Activated CD4-positive, alpha-beta T cell treated with anti-CD3 and anti-CD28 coated beads, Interleukin-2, amount 10 ng/mL, durations not matched to agents 24 days and 14 days (primary cell): Measurements from ENCODE around the gene CST3. TPM values are rescaled to one million over a fixed set of nuclear protein-coding genes. Genes with fewer than 3 reads are reported as not detected.

Experiments
- DNase-seq: peaks from one replicate; pipeline ENCODE4 v3.0.0; 2022
- H3K27ac Mint-ChIP-seq: one replicate; pipeline ENCODE4 v1.8.0; 2022; ENCODE audit warnings: mild to moderate bottlenecking, mixed read lengths
- H3K27me3 Mint-ChIP-seq: one replicate; pipeline ENCODE4 v1.8.0; 2022; ENCODE audit warnings: mixed read lengths
- H3K36me3 Mint-ChIP-seq: one replicate; pipeline ENCODE4 v1.8.0; 2022; ENCODE audit warnings: low read depth, mild to moderate bottlenecking, mixed read lengths
- H3K4me1 Mint-ChIP-seq: one replicate; pipeline ENCODE4 v1.8.0; 2021; ENCODE audit warnings: mixed read lengths
- H3K4me3 Mint-ChIP-seq: one replicate; pipeline ENCODE4 v1.8.0; 2022; ENCODE audit warnings: mild to moderate bottlenecking, moderate library complexity, mixed read lengths
- H3K9me3 Mint-ChIP-seq: one replicate; pipeline ENCODE4 v1.8.0; 2021; ENCODE audit warnings: mixed read lengths
- intact Hi-C: fragments of 100-400 bp; cut with micrococcal nuclease; formaldehyde crosslinking; loops from one replicate; pipeline ENCODE4 v1.15.1; 2023
- total RNA-seq: library from RNA; stranded (reverse); gene quantifications from 2 replicates; pipeline ENCODE4 v1.2.3, GENCODE V29; 2022

CST3 gene
- total RNA-seq, 1 donor from 2014 or later = 0.72 TPM

DNA sequence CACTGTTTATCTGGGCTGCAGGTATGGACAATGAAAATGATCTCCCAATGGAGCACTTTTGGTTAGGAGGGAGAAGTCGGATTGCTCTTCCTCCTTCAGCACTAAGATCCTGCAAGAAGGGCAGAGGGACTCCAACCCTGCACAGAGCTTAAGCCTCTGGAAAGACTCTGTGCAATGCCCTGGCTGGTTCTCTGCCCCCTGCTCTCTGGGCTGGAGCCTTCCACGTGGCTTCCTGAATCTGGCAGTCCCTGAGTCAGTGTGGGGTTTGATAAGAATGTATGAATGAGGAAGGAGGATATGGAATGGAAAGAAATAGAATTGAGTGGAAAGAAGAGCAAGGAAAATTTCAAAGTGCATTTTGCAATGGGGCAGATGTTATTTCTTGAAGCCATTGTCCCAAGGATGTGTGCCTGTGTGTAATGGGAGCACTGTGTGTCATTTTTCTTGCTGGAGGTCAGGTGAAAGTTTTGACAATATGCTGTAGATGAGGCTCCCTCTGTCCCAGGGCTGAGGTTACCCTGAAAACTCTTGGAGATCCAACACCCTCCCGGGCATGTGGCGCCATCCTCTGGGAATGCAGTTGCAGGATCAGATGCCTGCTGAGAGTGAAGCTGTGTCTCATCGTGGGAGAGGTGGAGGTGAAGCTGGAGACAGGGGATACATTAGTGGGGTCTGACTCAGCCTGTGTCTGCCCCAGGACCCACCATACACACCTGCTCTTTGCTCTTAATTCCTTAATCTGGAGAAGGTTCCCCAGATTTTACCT, 53.1 kb downstream of the CST3 start:
- Mint-ChIP-seq H3K9me3 (no peaks in the 10 kb centered on the region), H3K4me3 (no peak overlapping the region), H3K27me3 (peaks cover 7% of the 10 kb centered on the region), H3K27ac (no peak overlapping the region), H3K36me3 (no peaks in the 10 kb centered on the region), H3K4me1 (no peaks in the 10 kb centered on the region)
- no peak for DNase-seq
- intact Hi-C loops = no loop called here

Other genes with a start within 250 kb of the CST3 start
- 13.6 and 14.2 TPM in 2 replicates for gene NAPB, start 216.5 kb downstream of the CST3 start, total RNA-seq
- not detected in 2 replicates for gene CSTL1, start 198.3 kb downstream of the CST3 start, total RNA-seq
- not detected in 2 replicates for gene CST11, start 185.1 kb downstream of the CST3 start, total RNA-seq
- not detected in 2 replicates for gene CST8, start 146.8 kb downstream of the CST3 start, total RNA-seq
- not detected in 2 replicates for gene CST9L, start 69.5 kb downstream of the CST3 start, total RNA-seq
- not detected in 2 replicates for gene CST9, start 32.0 kb downstream of the CST3 start, total RNA-seq
- gene CST4, start 51.1 kb upstream of the CST3 start, total RNA-seq = not detected in 2 replicates
- not detected in 2 replicates for gene CST1, start 113.0 kb upstream of the CST3 start, total RNA-seq
- not detected in 2 replicates for gene CST2, start 188.8 kb upstream of the CST3 start, total RNA-seq
- gene CST5, start 241.8 kb upstream of the CST3 start, total RNA-seq = not detected in 2 replicates